Rectal smooth muscle tissue (tissue), 1 donor: ENCODE results near the gene TATDN3.

Experiments
- H3K27ac ChIP-seq: one replicate; pipeline ENCODE4 v1.7.0; 2013; ENCODE audit warnings: low read depth, low read length, inconsistent platforms
- H3K27me3 ChIP-seq: one replicate; pipeline ENCODE4 v1.7.0; 2013; ENCODE audit warnings: low read length; ENCODE audit not compliant: control insufficient read depth, insufficient read depth
- H3K36me3 ChIP-seq: one replicate; pipeline ENCODE4 v1.7.0; 2013; ENCODE audit warnings: low read length; ENCODE audit not compliant: control insufficient read depth, insufficient read depth
- H3K4me1 ChIP-seq: one replicate; pipeline ENCODE4 v1.7.0; 2013; ENCODE audit warnings: low read length; ENCODE audit not compliant: control insufficient read depth, insufficient read depth
- H3K4me3 ChIP-seq: one replicate; pipeline ENCODE4 v1.7.0; 2013; ENCODE audit warnings: low read length
- H3K9ac ChIP-seq: one replicate; pipeline ENCODE4 v1.7.0; 2013; ENCODE audit warnings: low read length

TATDN3 gene, protein sequence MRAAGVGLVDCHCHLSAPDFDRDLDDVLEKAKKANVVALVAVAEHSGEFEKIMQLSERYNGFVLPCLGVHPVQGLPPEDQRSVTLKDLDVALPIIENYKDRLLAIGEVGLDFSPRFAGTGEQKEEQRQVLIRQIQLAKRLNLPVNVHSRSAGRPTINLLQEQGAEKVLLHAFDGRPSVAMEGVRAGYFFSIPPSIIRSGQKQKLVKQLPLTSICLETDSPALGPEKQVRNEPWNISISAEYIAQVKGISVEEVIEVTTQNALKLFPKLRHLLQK

DNA sequence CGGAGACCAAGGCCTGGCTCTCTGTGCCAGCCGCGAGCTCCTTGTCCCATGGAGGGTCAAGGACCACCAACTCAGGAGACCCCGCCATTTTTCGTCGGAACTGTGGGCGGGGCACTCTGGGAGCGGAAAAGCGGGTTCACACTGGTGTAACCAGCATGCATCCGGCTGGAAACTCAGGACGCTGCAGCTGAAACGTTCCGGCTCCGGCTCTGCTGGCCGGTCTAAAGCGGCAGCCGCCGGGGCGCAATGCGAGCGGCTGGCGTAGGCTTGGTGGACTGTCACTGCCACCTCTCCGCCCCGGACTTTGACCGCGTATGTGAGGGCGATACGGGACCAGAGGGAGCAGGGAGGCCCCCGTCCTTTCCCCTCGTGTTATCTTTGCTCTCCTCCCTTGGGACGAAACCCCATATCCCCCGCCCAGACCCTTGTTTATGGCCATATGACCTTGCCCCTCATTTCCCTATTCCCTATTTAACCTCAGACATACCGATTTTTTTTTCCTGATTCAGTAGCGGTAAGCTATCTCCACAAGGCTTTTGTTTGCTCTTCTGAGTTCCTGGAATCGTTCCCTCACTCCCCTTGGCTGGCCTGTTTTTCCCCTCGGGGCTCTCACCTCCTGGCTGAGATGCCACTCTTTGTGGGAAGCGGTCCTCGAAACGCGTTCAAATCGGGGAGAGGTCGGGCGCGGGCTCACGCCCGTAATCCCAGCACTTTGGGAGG lies at the start of gene TATDN3, which contains the start of gene NSL1:
Gene TATDN3, plus strand, starts transcription at position 219 of the 720 bp plus-strand sequence. Its CDS starts 28 bp downstream, at position 247.
Gene NSL1, minus strand, starts transcription at position 102 of the 720 bp plus-strand sequence. Its CDS starts 14 bp downstream, at position 88.
- Histone ChIP-seq H3K36me3 (no peaks in the 10 kb centered on the region), H3K4me3 (peak within 1 kb of the TSS; percentile 93), H3K4me1 (peaks cover 2% of the 10 kb centered on the region), H3K27me3 (no peaks in the 10 kb centered on the region), H3K9ac (peak within 1 kb of the TSS; percentile 96), H3K27ac (peak within 1 kb of the TSS; percentile 96)

DNA sequence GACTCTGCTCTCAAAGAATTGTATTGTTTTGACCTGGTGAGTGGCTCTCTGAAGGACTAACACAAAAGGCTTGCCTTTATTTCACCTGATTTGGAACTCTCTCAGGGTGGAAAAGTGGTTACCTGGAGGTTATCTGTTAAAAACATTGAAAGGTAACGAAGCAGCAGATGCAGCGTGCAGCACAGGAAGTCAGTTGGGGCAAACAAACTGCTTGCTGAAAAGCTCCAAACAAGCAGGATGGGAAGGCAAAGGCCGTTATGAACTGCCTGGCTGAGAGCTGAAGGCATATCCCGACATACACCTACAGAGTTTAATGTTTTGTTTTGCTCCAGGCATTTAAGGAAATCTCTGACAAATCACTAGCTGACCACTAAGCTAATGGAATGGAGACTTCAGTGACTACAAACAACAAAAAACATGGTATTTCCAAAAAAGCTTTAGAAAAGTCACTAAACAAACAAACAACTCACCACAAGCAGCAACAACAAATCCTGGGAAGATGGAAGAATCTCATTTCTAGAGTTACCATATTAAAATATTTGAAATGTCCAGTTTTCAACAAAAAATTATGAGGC lies 47.7 kb upstream of the TATDN3 start:
- H3K36me3 ChIP-seq, result no peaks in the 10 kb centered on the region
- H3K4me3 ChIP-seq, result no peak overlapping the region
- no peaks in the 10 kb centered on the region for H3K4me1 ChIP-seq
- no peaks in the 10 kb centered on the region for H3K27me3 ChIP-seq
- H3K9ac ChIP-seq, result no peak overlapping the region
- H3K27ac ChIP-seq, result no peak overlapping the region

DNA sequence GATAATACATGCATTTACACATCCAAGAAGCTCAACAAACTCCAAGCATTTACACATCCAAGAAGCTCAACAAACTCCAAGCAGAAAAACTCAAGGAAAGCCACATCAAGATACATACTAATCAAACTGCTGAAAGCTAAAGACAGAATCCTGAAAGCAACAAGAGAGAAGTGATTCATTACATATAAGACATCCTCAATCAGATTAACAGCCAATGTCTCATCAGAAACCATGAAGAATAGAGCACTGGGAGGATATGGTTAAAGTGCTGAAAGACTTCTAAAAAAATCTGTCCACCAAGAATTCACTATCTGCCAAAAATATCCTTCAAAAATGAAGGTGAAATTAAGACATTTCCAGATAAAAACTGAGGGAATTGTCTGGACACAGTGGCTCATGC lies 46.4 kb upstream of the TATDN3 start:
- Histone ChIP-seq H3K9ac (no peak overlapping the region), H3K27ac (no peak overlapping the region)

DNA sequence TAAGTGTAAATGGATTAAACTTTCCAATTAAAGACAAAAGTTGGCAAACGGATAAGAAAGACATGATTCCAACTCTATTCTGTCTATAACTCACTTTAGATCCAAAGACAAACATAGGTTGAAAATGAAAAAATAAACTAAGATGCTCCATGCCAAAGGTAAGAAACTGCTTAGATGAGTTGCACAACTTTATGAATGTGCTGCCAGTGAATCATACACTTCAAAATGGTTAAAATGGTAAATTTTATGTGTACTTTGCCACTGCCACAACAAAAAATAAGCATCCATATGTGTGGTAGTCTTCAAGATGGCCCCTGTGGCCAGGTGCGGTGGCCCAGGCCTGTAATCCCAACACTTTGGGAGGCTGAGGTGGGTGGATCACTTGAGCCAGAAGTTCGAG lies 45.1 kb upstream of the TATDN3 start:
- Histone ChIP-seq H3K36me3 (no peaks in the 10 kb centered on the region), H3K27me3 (no peaks in the 10 kb centered on the region)

More for the DNA sequence above, 46.4 kb upstream of the TATDN3 start:
- Histone ChIP-seq H3K36me3 (no peaks in the 10 kb centered on the region), H3K27me3 (no peaks in the 10 kb centered on the region), H3K4me3 (no peak overlapping the region), H3K4me1 (no peaks in the 10 kb centered on the region)

DNA sequence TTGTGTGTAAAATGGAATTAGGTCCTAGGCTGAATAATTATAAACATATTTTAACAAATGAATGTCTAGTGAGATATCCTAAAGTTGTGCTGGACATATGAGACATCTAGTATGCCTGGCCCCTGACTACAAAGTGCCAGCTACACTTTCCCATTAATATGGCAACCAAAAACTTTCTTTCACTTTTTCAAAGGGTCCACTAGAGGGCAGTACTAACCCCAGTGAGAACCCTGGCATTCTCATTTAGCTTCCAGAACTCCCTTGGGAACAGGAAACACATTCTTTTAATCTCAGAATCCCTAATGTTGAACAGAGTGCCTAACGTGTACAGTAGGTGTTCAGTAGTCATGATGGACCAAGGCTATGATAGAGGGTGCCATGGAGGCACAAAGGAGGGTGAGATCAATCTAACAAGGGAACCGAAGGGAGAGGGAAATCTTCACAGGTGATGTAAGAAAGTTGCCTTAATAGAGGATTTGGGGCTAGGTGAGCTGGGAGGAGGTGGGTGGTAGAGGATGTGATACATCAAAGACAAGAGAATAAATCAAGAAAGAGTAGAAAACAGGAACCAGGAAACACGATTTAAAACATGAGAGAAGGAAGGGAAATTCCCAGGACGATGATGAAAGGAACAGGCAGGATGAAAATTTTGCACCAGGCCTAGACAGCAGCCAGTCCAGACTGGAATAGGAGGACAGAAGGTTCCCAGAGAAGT lies 41.7 kb upstream of the TATDN3 start:
- Histone ChIP-seq H3K27ac (no peak overlapping the region), H3K4me3 (no peak overlapping the region), H3K36me3 (no peaks in the 10 kb centered on the region), H3K27me3 (no peaks in the 10 kb centered on the region), H3K9ac (no peak overlapping the region), H3K4me1 (no peaks in the 10 kb centered on the region)

More for the DNA sequence above, 45.1 kb upstream of the TATDN3 start:
- Histone ChIP-seq H3K27ac (no peak overlapping the region), H3K4me1 (no peaks in the 10 kb centered on the region), H3K9ac (no peak overlapping the region), H3K4me3 (no peak overlapping the region)

DNA sequence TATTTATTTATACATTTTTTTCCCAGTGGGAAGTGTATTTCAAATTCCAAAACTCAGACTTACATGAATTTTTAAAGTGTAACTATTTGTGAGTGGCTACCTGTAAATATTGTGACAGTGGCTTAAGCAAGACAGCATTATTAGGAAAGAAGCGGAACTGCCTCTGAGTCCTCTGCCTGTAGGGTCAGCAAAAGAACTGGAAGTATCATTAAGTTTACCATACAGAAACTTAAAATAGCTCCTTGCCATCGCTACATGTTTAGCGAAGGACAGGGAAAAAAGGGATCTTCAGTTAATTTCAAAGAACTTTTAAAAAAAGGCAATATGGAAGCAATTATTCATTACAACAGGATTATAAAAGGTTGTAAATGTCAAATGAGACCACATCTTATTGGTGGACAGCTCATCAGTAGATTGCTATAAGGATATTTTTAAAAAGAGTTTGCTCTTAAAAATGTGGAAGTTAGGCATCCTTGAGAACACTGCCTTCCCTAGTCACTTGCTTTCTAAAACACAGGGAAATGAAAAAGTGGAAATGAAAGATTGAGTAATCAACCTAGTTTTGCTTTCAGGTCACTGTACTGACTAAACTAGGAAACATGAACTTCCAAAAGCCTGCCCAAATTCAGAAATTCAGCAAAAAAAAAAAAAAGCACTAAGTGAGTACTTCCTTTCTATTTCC lies 39.3 kb upstream of the TATDN3 start:
- Histone ChIP-seq H3K27ac (no peak overlapping the region), H3K4me3 (no peak overlapping the region)

DNA sequence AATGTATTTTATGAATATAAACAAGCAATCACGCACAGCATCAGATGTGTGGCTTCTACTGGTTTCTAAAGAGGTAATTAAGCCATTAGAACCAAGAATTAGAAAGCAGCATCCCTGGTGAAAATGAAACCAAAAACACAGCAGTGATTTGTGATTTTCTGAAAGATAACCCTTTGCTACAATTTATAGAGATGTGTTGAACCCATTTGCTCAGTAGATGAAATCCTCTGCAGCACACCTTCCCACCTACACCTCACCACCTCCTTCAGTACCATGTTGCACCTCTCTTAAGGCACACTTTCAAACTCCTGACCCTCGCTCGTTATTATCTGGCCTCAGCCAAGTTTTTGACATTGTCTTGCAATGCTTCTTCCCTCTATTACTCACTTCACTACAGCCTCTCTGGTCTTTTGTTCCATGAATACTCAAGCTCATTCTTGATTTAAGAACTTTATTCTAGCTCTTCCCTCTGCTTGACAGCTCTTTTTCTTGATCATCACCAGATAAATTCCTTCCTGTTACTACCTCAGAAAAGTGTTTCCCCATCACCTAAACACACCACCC lies 38.7 kb upstream of the TATDN3 start:
- Histone ChIP-seq H3K27me3 (no peaks in the 10 kb centered on the region), H3K4me1 (no peaks in the 10 kb centered on the region), H3K36me3 (no peaks in the 10 kb centered on the region), H3K9ac (no peak overlapping the region), H3K27ac (no peak overlapping the region), H3K4me3 (no peak overlapping the region)

More for the DNA sequence above, 39.3 kb upstream of the TATDN3 start:
- Histone ChIP-seq H3K4me1 (no peaks in the 10 kb centered on the region), H3K27me3 (no peaks in the 10 kb centered on the region), H3K9ac (no peak overlapping the region), H3K36me3 (no peaks in the 10 kb centered on the region)

DNA sequence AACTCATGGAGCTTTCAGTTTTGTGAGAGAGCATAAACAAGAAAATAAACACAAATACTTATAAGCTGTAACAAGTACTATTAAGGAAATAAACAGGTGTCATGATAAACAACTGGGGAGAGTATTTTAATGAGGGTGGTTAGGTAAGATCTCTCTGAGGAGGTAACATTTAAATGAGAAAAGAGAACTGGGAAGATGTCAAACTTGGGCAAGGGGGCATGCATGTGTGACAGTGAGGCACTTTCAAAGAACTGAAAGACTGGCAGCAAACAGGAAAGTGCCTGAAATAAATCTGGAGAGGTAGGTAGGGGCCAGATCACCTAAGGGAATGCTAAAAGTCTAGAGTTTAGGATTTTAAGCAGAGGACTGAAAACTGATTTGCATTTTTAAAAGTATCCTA lies 37.9 kb upstream of the TATDN3 start:
- Histone ChIP-seq H3K9ac (no peak overlapping the region), H3K36me3 (no peaks in the 10 kb centered on the region), H3K27me3 (no peaks in the 10 kb centered on the region), H3K4me3 (no peak overlapping the region), H3K4me1 (no peaks in the 10 kb centered on the region), H3K27ac (no peak overlapping the region)

DNA sequence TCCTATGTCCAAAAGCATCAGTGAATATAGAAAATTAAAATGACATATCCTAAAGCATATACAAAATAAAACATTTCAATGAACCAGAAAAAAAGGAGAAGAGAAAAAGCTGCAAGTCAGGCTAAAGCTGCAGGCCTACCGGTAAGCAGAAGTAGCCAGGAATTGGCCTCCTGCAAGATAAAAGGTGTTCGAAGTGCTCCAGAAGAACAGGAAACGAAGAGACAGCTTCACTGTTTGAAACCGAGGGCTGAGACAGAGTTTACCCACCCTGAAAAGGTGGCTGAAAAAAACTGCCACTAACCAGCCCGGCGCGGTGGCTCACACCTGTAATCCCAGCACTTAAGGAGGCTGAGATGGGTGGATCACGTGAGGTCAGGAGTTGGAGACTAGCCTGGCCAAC lies 37.5 kb upstream of the TATDN3 start:
- no peak overlapping the region for H3K27ac ChIP-seq
- H3K27me3 ChIP-seq, result no peaks in the 10 kb centered on the region
- H3K4me3 ChIP-seq, result no peak overlapping the region
- no peaks in the 10 kb centered on the region for H3K36me3 ChIP-seq
- H3K9ac ChIP-seq, result no peak overlapping the region
- no peaks in the 10 kb centered on the region for H3K4me1 ChIP-seq

DNA sequence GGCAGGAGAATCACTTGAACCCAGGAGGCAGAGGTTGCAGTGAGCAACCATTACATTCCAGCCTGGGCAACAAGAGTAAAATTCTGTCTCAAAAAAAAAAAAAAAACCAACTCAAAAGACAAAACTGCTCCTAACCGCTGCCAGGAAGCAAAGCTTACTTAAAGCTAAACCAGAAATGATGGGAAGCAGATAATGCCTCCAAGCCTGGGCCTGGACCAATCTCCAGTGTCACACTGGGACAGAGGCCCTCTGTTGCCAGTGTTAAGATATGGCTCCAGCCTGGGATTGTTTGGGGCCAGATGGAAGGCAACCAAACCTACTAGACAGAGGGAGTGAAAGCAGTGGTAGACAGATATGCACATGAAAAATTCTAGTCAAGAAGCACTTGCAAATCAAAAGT lies 37.0 kb upstream of the TATDN3 start:
- no peak overlapping the region for H3K9ac ChIP-seq
- H3K36me3 ChIP-seq, result no peaks in the 10 kb centered on the region
- no peak overlapping the region for H3K27ac ChIP-seq
- H3K4me3 ChIP-seq, result no peak overlapping the region
- H3K4me1 ChIP-seq, result no peaks in the 10 kb centered on the region
- H3K27me3 ChIP-seq, result no peaks in the 10 kb centered on the region

DNA sequence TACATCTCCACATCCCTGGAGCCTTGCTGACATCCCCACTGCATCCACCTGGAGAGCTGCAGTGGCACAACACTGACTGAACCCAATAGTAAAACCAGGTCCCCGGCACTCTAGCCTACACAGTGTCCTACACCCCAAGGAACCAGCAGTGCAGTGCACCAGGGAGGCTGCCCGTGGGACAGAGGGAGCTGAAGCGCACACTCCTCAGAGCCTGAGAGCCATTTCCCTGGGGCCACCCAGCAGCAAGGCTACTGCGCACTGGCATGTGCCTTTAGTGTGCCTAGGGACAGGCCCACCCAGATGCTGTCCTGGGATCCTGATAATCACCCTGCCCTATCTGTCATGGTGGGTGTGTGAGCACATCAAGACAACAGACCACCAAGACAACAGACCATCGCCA lies 32.0 kb upstream of the TATDN3 start:
- H3K9ac ChIP-seq, result no peak overlapping the region
- H3K4me1 ChIP-seq, result no peaks in the 10 kb centered on the region
- no peak overlapping the region for H3K27ac ChIP-seq
- no peak overlapping the region for H3K4me3 ChIP-seq
- H3K27me3 ChIP-seq, result no peaks in the 10 kb centered on the region
- H3K36me3 ChIP-seq, result no peaks in the 10 kb centered on the region
